K562 (cell line): Measurements from ENCODE around the gene MYMX. TPM values are rescaled to one million over a fixed set of nuclear protein-coding genes. Genes with fewer than 3 reads are reported as not detected.

ENCODE experiments used
- ADNP ChIP-seq: fragments of 200-800 bp; sonication (Bioruptor generic); IDR thresholded peaks from 2 replicates; pipeline ENCODE4 v1.6.1; 2016; ENCODE audit warnings: missing genetic modification characterization, missing compliant biosample characterization
- ARID1B ChIP-seq: fragments of 450-650 bp; IDR thresholded peaks from 2 replicates; pipeline ENCODE4 v1.6.1; 2016; ENCODE audit warnings: antibody characterized with exemption, mild to moderate bottlenecking, inconsistent platforms
- CREB1 ChIP-seq, 2 experiments: sonication (generic) in 1 of 2; formaldehyde crosslinking in 1 of 2; IDR thresholded peaks; 2 replicates each; pipeline versions ENCODE4 v1.6.1 to v1.8.0; 2012 to 2022; ENCODE audit warnings: inconsistent platforms in 1 of 2, mild to moderate bottlenecking in 1 of 2, missing genetic modification reagents in 1 of 2, moderate library complexity in 1 of 2
- DPF2 ChIP-seq: fragments of 450-650 bp; IDR thresholded peaks from 2 replicates; pipeline ENCODE4 v1.6.1; 2016
- FOSL1 ChIP-seq: fragments of 200-800 bp; sonication (Bioruptor generic); conservative IDR thresholded peaks from 2 replicates; pipeline ENCODE4 v1.6.1; 2016; ENCODE audit warnings: missing genetic modification characterization, missing compliant biosample characterization
- FOXJ2 ChIP-seq: fragments of 200-800 bp; sonication (Bioruptor generic); IDR thresholded peaks from 2 replicates; pipeline ENCODE4 v1.6.1; 2016; ENCODE audit warnings: missing genetic modification characterization, missing compliant biosample characterization
- GATA2 ChIP-seq: sonication (generic); formaldehyde crosslinking; IDR thresholded peaks from 2 replicates; pipeline ENCODE4 v1.4.0; 2020; ENCODE audit warnings: mild to moderate bottlenecking, missing genetic modification reagents
- GATAD2B ChIP-seq: fragments of 450-650 bp; IDR thresholded peaks from 2 replicates; pipeline ENCODE4 v1.6.1; 2017; ENCODE audit warnings: mild to moderate bottlenecking, borderline replicate concordance
- HDAC2 ChIP-seq: fragments of 450-650 bp; IDR thresholded peaks from 2 replicates; pipeline ENCODE4 v1.6.1; 2016; ENCODE audit warnings: mild to moderate bottlenecking
- HMGXB4 ChIP-seq: sonication (generic); formaldehyde crosslinking; IDR thresholded peaks from 2 replicates; pipeline ENCODE4 v1.8.1; 2023; ENCODE audit warnings: mild to moderate bottlenecking, missing genetic modification reagents
- PCBP1 ChIP-seq: fragments of 200-400 bp; formaldehyde crosslinking; IDR thresholded peaks from 2 replicates; pipeline ENCODE4 v1.6.1; 2018; ENCODE audit warnings: mild to moderate bottlenecking, low read depth, low read length; ENCODE audit not compliant: poor library complexity, severe bottlenecking
- POLR2H ChIP-seq: IDR thresholded peaks from 2 replicates; pipeline ENCODE4 v1.6.1; 2016; ENCODE audit warnings: missing genetic modification characterization, low read depth, mild to moderate bottlenecking, control low read depth, missing compliant biosample characterization, moderate library complexity
- TCF7L2 ChIP-seq: fragments of 150-350 bp; IDR thresholded peaks from 2 replicates; pipeline ENCODE4 v1.6.1; 2016; ENCODE audit warnings: low read depth, mild to moderate bottlenecking, low read length, moderate library complexity
- THRB ChIP-seq: fragments of 450-650 bp; formaldehyde crosslinking; conservative IDR thresholded peaks from 2 replicates; pipeline ENCODE4 v1.4.0; 2022; ENCODE audit warnings: mild to moderate bottlenecking, missing genetic modification characterization
- TRIM25 ChIP-seq: fragments of 450-650 bp; IDR thresholded peaks from 2 replicates; pipeline ENCODE4 v1.7.0; 2016; ENCODE audit warnings: borderline replicate concordance
- TSC22D4 ChIP-seq: fragments of 450-650 bp; IDR thresholded peaks from 2 replicates; pipeline ENCODE4 v1.6.1; 2016; ENCODE audit warnings: missing genetic modification characterization, missing biosample characterization, control low read depth
- ZBTB2 ChIP-seq: fragments of 450-650 bp; IDR thresholded peaks from 2 replicates; pipeline ENCODE4 v1.6.1; 2016; ENCODE audit warnings: antibody characterized with exemption
- ZFP36 ChIP-seq: fragments of 150-350 bp; IDR thresholded peaks from 2 replicates; pipeline ENCODE4 v1.6.1; 2018; ENCODE audit warnings: low read length, low read depth; ENCODE audit not compliant: partially characterized antibody
- ZNF324 ChIP-seq: fragments of 250-450 bp; sonication (Bioruptor Pico); IDR thresholded peaks from 2 replicates; pipeline ENCODE4 v1.4.0; 2020; ENCODE audit warnings: mild to moderate bottlenecking
- ZNF584 ChIP-seq: fragments of 200-800 bp; sonication (Bioruptor generic); IDR thresholded peaks from 2 replicates; pipeline ENCODE4 v1.6.1; 2016; ENCODE audit warnings: low read depth, mild to moderate bottlenecking, missing genetic modification characterization, missing compliant biosample characterization
- polyA plus RNA-seq, 8 experiments: library from polyadenylated mRNA; depleted of rRNA in 4 of 8; stranded (reverse) in 5 of 8; unstranded in 3 of 8; fragments of >200 nt; fragmentation: Nextera tagmentation in 2 of 8; fragmentation: Illumina TruSeq in 1 of 8; extraction: Ambion mirVana in 2 of 8; extraction: Trizol in 1 of 8; gene quantifications; 2 replicates each; pipeline versions ENCODE4 v1.2.1 to v1.2.3, GENCODE V29; 2011 to 2014; ENCODE audit warnings: inconsistent platforms in 1 of 8, missing spikeins in 1 of 8
- total RNA-seq, 7 experiments: library from RNA; depleted of rRNA in 6 of 7; stranded (reverse); fragments of >200 nt in 6 of 7; fragmentation: Illumina TruSeq in 2 of 7; extraction: Trizol in 2 of 7; gene quantifications; 2 replicates each; pipeline versions ENCODE4 v1.2.1 to v1.2.3, GENCODE V29; 2011 to 2021; ENCODE audit warnings: low replicate concordance in 1 of 7
- TF ChIP-seq, protein P1 (sequence below), 3 experiments: fragments of 200-800 bp in 1 of 3; sonication (Bioruptor generic) in 1 of 3; sonication (generic) in 1 of 3; formaldehyde crosslinking in 1 of 3; IDR thresholded peaks; 2 replicates each; pipeline versions ENCODE4 v1.6.1 to v1.8.0; 2016 to 2022; ENCODE audit warnings: mild to moderate bottlenecking in 2 of 3, missing compliant biosample characterization in 2 of 3, missing genetic modification characterization in 2 of 3, missing genetic modification reagents in 1 of 3

The MYMX gene
- total and polyA plus RNA-seq, 9 of the 15 experiments (the other 6 are each of a cell fraction or from before 2014, with no cell fraction given) = 0.12 TPM; not detected in 8

DNA sequence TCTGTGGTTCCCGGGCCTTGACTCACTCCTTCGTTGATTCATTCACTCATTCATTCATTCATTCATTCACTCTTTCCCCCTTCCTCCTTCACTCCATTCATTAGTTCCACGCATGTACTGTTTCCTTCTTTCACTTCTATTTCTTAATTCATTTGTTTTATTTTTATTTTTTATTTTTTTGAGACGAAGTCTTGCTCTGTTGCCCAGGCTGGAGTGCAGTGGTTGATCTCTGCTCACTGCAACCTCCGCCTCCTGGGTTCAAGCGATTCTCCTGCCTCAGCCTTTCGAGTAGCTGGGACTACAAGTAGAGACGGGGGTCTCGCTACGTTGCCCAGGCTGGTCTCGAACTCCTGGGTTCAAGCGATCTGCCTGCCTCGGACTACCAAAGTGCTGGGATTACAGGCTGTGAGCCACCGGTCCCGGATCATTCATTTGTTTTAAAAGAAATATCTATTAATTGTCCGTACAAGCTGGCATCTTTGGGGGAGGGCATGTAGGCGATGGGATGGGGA is 49.1 kb downstream of the MYMX start (continued):
- no peak for TF ChIP-seq CREB1 (IDR thresholded peaks at IDR 0.05)
- TF ChIP-seq CREB1 (CRISPR knock-in tag; IDR thresholded peaks at IDR 0.05) = no peak
- TF ChIP-seq ZFP36 = no peak
- no peak for TF ChIP-seq GATA2 (CRISPR knock-in tag)
- TF ChIP-seq TRIM25 = peak; percentile 44; the same call in 1 of the 2 replicates
- peak; percentile 61 for TF ChIP-seq ARID1B
- TF ChIP-seq TCF7L2 = no peak
- TF ChIP-seq FOXJ2 (tag) = no peak
- no peak for TF ChIP-seq ZNF324 (CRISPR knock-in tag)
- no peak for TF ChIP-seq ADNP
- TF ChIP-seq ZBTB2 = peak; percentile 55
- no peak for TF ChIP-seq HMGXB4
- TF ChIP-seq TSC22D4 = no peak
- 0 out of 2 replicates have a peak, but pooled peaks have one; percentile 24 for TF ChIP-seq THRB
- TF ChIP-seq HDAC2 = 0 out of 2 replicates have a peak, but pooled peaks have one; percentile 31
- peak; percentile 84 for TF ChIP-seq DPF2
- TF ChIP-seq POLR2H (tag) = no peak
- no peak for TF ChIP-seq GATAD2B
- peak; percentile 69 for TF ChIP-seq FOSL1 (tag)
- TF ChIP-seq, protein P1, sequence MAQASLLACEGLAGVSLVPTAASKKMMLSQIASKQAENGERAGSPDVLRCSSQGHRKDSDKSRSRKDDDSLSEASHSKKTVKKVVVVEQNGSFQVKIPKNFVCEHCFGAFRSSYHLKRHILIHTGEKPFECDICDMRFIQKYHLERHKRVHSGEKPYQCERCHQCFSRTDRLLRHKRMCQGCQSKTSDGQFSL (CRISPR knock-in tag; IDR thresholded peaks at IDR 0.05) = no peak
- TF ChIP-seq, protein P1 (tag; IDR thresholded peaks at IDR 0.05) = 0 out of 4 replicates have a peak, but pooled peaks of 1 of the 2 experiments have one; percentile 32
- no peak for TF ChIP-seq ZNF584 (CRISPR knock-in tag)
- TF ChIP-seq PCBP1 = no peak
